Tongue (tissue), 3 donors: ENCODE measurements around the gene C19orf47. TPM values are rescaled to one million over a fixed set of nuclear protein-coding genes. Genes with fewer than 3 reads are reported as not detected.

ENCODE experiments used
- DNase-seq: peaks from one replicate; pipeline ENCODE4 v3.0.0-alpha.2; 2015
- small RNA-seq: library from RNA; depleted of rRNA; stranded (forward); fragments of <200 nt; gene quantifications from one replicate; pipeline ENCODE3, GENCODE V24; 2014; ENCODE audit warnings: low replicate concordance
- total RNA-seq: library from RNA; depleted of rRNA; stranded (reverse); fragments of >200 nt; gene quantifications from one replicate; pipeline ENCODE4 v1.2.3, GENCODE V29; 2014

C19orf47 gene
- total RNA-seq, 1 donor from 2014 or later = 25.6 TPM

DNA sequence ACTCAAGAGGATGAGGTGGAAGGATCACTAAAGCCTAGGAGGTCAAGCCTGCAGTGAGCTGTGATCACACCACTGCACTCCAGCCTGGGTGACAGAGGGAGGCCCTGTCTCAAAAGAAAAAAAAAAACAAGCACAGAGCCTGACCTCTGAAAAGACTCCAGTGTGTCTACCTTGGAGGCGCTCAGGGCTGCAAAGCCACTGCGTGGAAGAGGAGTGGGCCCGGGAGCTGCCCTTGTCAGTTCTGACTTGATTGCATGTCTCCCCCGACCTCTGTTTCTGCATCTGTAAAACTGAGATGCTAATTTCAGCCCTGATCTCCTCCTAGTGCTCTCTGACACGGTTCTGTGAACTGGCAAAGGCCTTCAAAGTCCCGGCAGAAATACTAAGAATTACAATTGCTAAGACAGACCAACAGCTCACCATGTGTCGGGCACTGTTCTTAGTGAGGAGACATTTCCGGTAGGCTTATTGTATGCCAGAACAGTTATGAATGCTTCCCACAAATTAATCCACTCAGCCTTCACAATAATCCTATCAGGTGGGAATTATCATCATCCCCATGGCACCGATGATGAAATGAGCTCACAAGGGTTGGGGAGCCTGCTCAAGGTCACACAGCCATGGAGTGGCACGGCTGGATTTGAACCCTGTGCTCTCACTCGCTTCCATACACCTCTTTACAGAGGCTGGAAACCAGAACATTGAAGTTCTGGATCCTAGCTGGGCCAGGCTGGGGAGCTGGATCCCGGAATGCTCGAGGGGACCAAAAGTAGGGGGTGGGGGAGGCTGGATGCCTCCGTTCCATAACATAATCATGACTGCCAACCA is 66.6 kb downstream of the C19orf47 start:
- DNase-seq = no peak

- no peak for DNase-seq
These were observed 67.5 kb downstream of the C19orf47 start for GRCh38 chr19:40280608-40281221.

- no peak for DNase-seq
These were observed 68.2 kb downstream of the C19orf47 start for GRCh38 chr19:40279761-40280607.

DNA sequence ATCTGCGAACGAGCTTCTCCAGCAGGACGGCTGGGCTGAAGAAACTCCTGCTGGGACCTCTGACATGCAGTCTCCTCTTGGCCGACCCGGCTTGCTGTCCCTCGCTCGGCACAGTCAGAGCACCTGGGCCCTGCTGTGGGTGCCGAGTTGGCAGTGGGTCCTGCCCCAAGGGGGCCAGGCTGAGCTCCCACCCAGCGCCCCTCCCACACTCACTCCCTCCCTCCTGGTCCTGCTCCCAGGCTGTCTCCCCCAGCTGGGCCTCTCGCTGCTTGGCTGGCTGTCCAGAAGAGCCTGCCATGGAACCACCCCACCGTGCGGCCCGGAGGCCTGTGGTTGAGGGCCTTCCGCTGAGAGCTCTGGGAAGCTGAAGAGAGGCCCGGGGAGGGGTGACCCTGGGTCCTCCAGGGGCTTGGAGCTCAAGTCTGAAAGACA is 69.1 kb downstream of the C19orf47 start:
- DNase-seq = peak; percentile 91

- DNase-seq = no peak
These were observed 69.7 kb downstream of the C19orf47 start for GRCh38 chr19:40278361-40279035.

DNA sequence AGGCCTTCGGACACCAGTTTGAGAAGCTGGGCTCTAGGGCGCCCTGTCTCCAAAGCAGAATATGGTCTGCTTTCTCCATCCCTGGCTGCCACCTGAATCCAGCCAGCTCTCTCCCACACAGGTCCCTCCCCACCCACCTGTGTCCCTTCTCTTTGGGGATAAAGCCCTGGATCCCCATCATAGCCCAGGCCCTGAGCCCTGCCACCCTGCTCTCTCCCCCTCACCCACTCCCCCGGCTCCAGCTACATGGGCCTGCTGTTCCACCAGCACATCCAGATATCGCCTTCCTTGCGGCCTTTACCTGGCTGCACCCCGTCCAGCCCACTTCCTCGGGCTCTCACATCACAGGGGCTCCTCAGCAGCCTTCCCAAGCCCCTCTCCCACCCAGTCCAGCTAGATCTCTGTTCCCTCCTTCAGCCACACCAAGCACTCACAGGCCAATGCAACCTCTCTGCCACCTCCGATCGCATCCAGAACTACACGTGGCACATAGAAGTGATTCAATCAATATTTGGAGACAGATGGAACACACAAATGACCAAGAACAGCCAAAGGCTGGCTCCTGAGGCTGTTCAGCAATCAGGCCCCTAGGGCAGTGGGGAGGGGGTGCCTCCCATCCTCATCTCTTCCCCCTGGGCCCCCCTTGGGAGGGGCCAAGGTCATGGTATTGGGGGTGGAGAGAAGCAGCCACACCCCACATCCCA is 70.7 kb downstream of the C19orf47 start:
- no peak for DNase-seq

GRCh38 chr19:40274585-40275544 is 73.3 kb downstream of the C19orf47 start:
- no peak for DNase-seq

DNA sequence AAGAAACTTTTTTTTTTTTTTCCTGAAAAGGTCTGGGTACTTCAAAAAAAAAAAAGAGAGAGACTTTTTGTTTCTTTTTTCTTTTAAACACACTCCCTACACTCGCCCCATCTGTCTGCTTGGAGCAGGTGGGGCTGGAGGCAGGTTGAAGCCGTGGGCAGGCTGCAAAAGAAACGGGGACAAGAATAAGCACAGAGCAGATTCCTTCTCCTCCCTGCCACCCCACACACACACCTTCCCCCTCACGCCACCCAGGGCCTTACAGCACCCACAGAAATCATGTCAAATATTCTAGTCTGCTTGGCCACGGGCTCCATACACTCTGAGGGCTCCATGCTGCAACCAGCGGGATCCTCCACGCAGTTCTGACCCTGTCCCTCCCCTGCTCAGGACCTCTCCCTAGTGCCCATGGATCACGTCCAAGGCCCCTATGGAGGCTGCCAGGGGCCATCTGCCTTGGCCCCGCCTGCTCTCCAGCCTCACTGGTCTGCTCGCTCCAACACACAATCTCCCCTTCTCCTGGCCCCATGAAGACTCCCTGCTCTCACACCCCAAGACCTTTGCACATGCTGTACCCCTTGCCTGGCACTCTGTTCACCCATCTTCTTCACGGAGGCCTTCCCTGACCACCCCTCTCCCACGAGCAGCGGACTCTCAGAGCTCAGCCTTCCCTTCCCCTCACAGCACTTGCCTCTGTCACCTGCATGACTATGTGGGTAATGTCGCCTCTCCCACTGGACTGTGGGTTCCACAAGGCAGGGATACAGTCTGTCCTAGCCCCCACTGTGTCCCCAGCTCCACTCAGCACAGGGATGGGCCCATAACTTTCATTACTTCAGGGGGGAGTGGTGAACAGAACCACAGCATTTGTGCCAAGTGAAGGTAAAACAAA is 74.5 kb downstream of the C19orf47 start:
- no peak for DNase-seq

- no peak for DNase-seq
These were observed 75.9 kb downstream of the C19orf47 start for GRCh38 chr19:40272261-40272660.

- DNase-seq = no peak
These were observed 76.5 kb downstream of the C19orf47 start for GRCh38 chr19:40271706-40272105.

DNA sequence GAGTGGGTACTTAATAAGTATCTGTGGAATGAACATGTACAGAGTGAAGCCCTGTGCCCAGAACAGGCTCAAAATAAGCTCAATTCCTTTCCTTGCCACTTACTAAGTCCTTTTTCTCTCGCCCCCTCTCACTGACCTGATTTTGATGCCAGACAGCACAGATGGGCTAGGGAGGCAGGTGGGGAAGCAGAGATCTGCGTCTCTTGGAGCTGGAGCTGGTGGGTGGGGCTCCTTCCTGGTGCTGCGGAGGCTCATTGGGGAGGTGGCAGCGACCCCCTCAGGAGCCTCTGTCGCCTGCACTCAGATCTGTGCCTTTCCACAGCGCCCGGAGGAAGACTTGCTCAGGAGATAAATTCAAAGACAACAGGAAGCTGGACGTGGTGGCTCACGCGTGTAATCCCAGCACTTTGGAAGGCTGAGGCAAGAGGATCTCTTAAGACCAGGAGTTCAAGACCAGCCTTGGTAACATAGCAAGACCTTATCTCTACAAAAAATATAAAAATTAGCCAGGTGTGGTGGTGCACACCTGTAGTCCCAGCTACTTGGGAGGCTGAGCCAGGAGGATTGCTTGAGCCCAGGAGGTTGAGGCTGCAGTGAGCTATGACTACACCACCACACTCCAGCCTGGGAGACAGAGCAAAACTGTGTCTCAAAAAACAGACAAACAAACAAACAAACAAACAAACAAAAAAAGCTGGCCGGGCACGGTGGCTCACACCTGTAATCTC is 77.7 kb downstream of the C19orf47 start:
- no peak for DNase-seq

Small RNA genes lying within 50 kb of the gene (small RNA-seq; reads per million reads assigned to genes)
- 10.9 reads per million, percentile 94 among the genes with 10 or more reads in this experiment for gene MIR641
- not detected for gene MIR6796
- not detected for gene RF00019
- not detected for gene RNU6-945P

Other genes with a start within 250 kb of the C19orf47 start
- gene MAP3K10, start 157.0 kb downstream of the C19orf47 start, total RNA-seq = 5.1 TPM
- not detected for gene TTC9B, start 130.0 kb downstream of the C19orf47 start, total RNA-seq
- not detected for gene CCNP, start 121.7 kb downstream of the C19orf47 start, total RNA-seq
- 142 TPM for gene AKT2, start 63.1 kb downstream of the C19orf47 start, total RNA-seq
- gene PLD3, start 298 bp upstream of the C19orf47 start, total RNA-seq = 295 TPM
- gene HIPK4, start 41.8 kb upstream of the C19orf47 start, total RNA-seq = not detected
- gene PRX, start 65.0 kb upstream of the C19orf47 start, total RNA-seq = 32.0 TPM
- gene SERTAD1, start 77.6 kb upstream of the C19orf47 start, total RNA-seq = 12.9 TPM
- gene SERTAD3, start 95.9 kb upstream of the C19orf47 start, total RNA-seq = 42.3 TPM
- gene BLVRB, start 117.3 kb upstream of the C19orf47 start, total RNA-seq = 57.4 TPM
- gene SPTBN4, start 118.6 kb upstream of the C19orf47 start, total RNA-seq = 0.92 TPM
- 8.8 TPM for gene SHKBP1, start 228.5 kb upstream of the C19orf47 start, total RNA-seq